Nephron progenitor cell (in vitro differentiated cells): ENCODE results near the gene MYCN.
"Not testable (repeated sequence)": the region's sequence is repeated elsewhere in the genome, so short reads cannot be mapped to it uniquely, and the experiment has no call there.

ENCODE experiments used
- DNase-seq: peaks from one replicate; pipeline ENCODE4 v3.0.0; 2021
- H3K27ac Mint-ChIP-seq: 2 replicates; pipeline ENCODE4 v1.8.0; 2021; ENCODE audit warnings: mild to moderate bottlenecking, moderate library complexity, mixed read lengths
- H3K27me3 Mint-ChIP-seq: 2 replicates; pipeline ENCODE4 v1.8.0; 2021; ENCODE audit warnings: mild to moderate bottlenecking, low read depth, mixed read lengths; ENCODE audit not compliant: poor library complexity
- H3K36me3 Mint-ChIP-seq: 2 replicates; pipeline ENCODE4 v1.8.0; 2021; ENCODE audit warnings: low read depth, mixed read lengths
- H3K4me1 Mint-ChIP-seq: 2 replicates; pipeline ENCODE4 v1.8.0; 2021; ENCODE audit warnings: mixed read lengths
- H3K4me3 Mint-ChIP-seq: 2 replicates; pipeline ENCODE4 v1.8.0; 2021; ENCODE audit warnings: mild to moderate bottlenecking, moderate library complexity, mixed read lengths
- H3K9me3 Mint-ChIP-seq: 2 replicates; pipeline ENCODE4 v1.8.0; 2021; ENCODE audit warnings: mild to moderate bottlenecking, moderate library complexity, mixed read lengths
- CTCF ChIP-seq: fragments of 200-600 bp; sonication (generic); IDR thresholded peaks from 2 replicates; pipeline ENCODE4 v1.5.0; 2021; ENCODE audit warnings: antibody characterized with exemption

MYCN gene

GRCh38 chr2:15899751-15900493 lies 40.4 kb upstream of the MYCN start:
- Mint-ChIP-seq H3K4me1 (peaks cover 13% of the 10 kb centered on the region), H3K9me3 (peaks cover 62% of the 10 kb centered on the region), H3K27me3 (no peaks in the 10 kb centered on the region), H3K4me3 (no peak overlapping the region), H3K27ac (no peak overlapping the region), H3K36me3 (peaks cover 31% of the 10 kb centered on the region)
- TF ChIP-seq CTCF = no peak
- no peak for DNase-seq

- DNase-seq = no peak
- Mint-ChIP-seq H3K27ac (no peak overlapping the region), H3K9me3 (peaks cover 73% of the 10 kb centered on the region), H3K36me3 (peaks cover 34% of the 10 kb centered on the region), H3K4me3 (no peak overlapping the region), H3K27me3 (no peaks in the 10 kb centered on the region), H3K4me1 (peaks cover 4% of the 10 kb centered on the region)
- TF ChIP-seq CTCF = no peak
Observed at GRCh38 chr2:15901095-15901807, 39.1 kb upstream of the MYCN start.

- no peak overlapping the region for H3K4me3 Mint-ChIP-seq
- no peaks in the 10 kb centered on the region for H3K4me1 Mint-ChIP-seq
- H3K9me3 Mint-ChIP-seq = peaks cover 70% of the 10 kb centered on the region
- peaks cover 29% of the 10 kb centered on the region for H3K36me3 Mint-ChIP-seq
- no peaks in the 10 kb centered on the region for H3K27me3 Mint-ChIP-seq
- no peak for DNase-seq
- TF ChIP-seq CTCF = no peak
- H3K27ac Mint-ChIP-seq = no peak overlapping the region
Observed at GRCh38 chr2:15901808-15902130, 38.6 kb upstream of the MYCN start.

- Mint-ChIP-seq H3K9me3 (peaks cover 59% of the 10 kb centered on the region), H3K36me3 (peaks cover 10% of the 10 kb centered on the region)
- H3K27ac Mint-ChIP-seq, H3K27me3 Mint-ChIP-seq, H3K4me3 Mint-ChIP-seq, H3K4me1 Mint-ChIP-seq, DNase-seq: not testable (repeated sequence)
Observed at GRCh38 chr2:15903910-15904309, 36.4 kb upstream of the MYCN start.

GRCh38 chr2:15905267-15905645 lies 35.1 kb upstream of the MYCN start:
- Mint-ChIP-seq H3K9me3 (peaks cover 47% of the 10 kb centered on the region), H3K4me3 (no peak overlapping the region), H3K27ac (no peak overlapping the region), H3K27me3 (no peaks in the 10 kb centered on the region), H3K36me3 (peaks cover 10% of the 10 kb centered on the region), H3K4me1 (no peaks in the 10 kb centered on the region)
- TF ChIP-seq CTCF = no peak
- no peak for DNase-seq

GRCh38 chr2:15905986-15906491 lies 34.3 kb upstream of the MYCN start:
- no peak for DNase-seq
- peaks cover 39% of the 10 kb centered on the region for H3K9me3 Mint-ChIP-seq
- H3K27ac Mint-ChIP-seq = no peak overlapping the region
- no peak overlapping the region for H3K4me3 Mint-ChIP-seq
- no peaks in the 10 kb centered on the region for H3K27me3 Mint-ChIP-seq
- no peak for TF ChIP-seq CTCF
- H3K4me1 Mint-ChIP-seq = no peaks in the 10 kb centered on the region
- H3K36me3 Mint-ChIP-seq = peaks cover 9% of the 10 kb centered on the region
